ENCODE data around the gene PDZRN3.

GRCh38 chr3:73523661-73524060 lies 101.1 kb downstream of the PDZRN3 start:
- TF ChIP-seq, protein P1, sequence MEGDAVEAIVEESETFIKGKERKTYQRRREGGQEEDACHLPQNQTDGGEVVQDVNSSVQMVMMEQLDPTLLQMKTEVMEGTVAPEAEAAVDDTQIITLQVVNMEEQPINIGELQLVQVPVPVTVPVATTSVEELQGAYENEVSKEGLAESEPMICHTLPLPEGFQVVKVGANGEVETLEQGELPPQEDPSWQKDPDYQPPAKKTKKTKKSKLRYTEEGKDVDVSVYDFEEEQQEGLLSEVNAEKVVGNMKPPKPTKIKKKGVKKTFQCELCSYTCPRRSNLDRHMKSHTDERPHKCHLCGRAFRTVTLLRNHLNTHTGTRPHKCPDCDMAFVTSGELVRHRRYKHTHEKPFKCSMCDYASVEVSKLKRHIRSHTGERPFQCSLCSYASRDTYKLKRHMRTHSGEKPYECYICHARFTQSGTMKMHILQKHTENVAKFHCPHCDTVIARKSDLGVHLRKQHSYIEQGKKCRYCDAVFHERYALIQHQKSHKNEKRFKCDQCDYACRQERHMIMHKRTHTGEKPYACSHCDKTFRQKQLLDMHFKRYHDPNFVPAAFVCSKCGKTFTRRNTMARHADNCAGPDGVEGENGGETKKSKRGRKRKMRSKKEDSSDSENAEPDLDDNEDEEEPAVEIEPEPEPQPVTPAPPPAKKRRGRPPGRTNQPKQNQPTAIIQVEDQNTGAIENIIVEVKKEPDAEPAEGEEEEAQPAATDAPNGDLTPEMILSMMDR (IDR thresholded peaks at IDR 0.05; ENCODE audit: low read depth, low read length, missing input control): no peak
- TF ChIP-seq MAX (IDR thresholded peaks at IDR 0.05) (no peak), ZBTB33 (IDR thresholded peaks at IDR 0.05) (no peak), YY1 (IDR thresholded peaks at IDR 0.05) (no peak), RAD21 (IDR thresholded peaks at IDR 0.05) (no peak)
